DND-41 (cell line): ENCODE measurements around the gene PRSS21.

Source experiments
- ATAC-seq: fragments of 200-7000 bp; cut with Tn5 transposase; 3 replicates; pipeline ENCODE4 v1.9.1; 2021; ENCODE audit warnings: low read depth; ENCODE audit not compliant: insufficient read depth
- DNase-seq: peaks from one replicate; pipeline ENCODE4 v3.0.0-alpha.2; 2020
- H2AFZ ChIP-seq: 2 replicates; pipeline ENCODE4 v1.6.0; 2012; ENCODE audit warnings: low read depth, low read length
- H3K27ac ChIP-seq: 2 replicates; pipeline ENCODE4 v1.5.1; 2012; ENCODE audit warnings: low read length, inconsistent platforms
- H3K27me3 ChIP-seq: fragments of 200-600 bp; sonication (generic); 2 replicates; pipeline ENCODE4 v1.6.0; 2012; ENCODE audit warnings: low read length, mild to moderate bottlenecking, inconsistent platforms; ENCODE audit not compliant: insufficient read depth, poor library complexity
- H3K36me3 ChIP-seq: 2 replicates; pipeline ENCODE4 v1.5.1; 2012; ENCODE audit warnings: low read length, inconsistent platforms; ENCODE audit not compliant: insufficient read depth
- H3K4me1 ChIP-seq: 2 replicates; pipeline ENCODE4 v1.5.1; 2012; ENCODE audit warnings: mild to moderate bottlenecking, low read length; ENCODE audit not compliant: insufficient read depth
- H3K4me2 ChIP-seq: 2 replicates; pipeline ENCODE4 v1.6.0; 2012; ENCODE audit warnings: mild to moderate bottlenecking, moderate library complexity, low read length, inconsistent platforms; ENCODE audit not compliant: insufficient read depth
- H3K4me3 ChIP-seq, 2 experiments: fragments of 200-600 bp in 1 of 2; shearing (Covaris generic) in 1 of 2; 2 replicates each; pipeline ENCODE4 v1.5.1; 2012 to 2016; ENCODE audit warnings: inconsistent platforms in 2 of 2, low read length in 2 of 2, mild to moderate bottlenecking in 2 of 2, low read depth in 1 of 2, moderate library complexity in 1 of 2
- H3K79me2 ChIP-seq: 2 replicates; pipeline ENCODE4 v1.6.0; 2012; ENCODE audit warnings: low read length, inconsistent platforms; ENCODE audit not compliant: insufficient read depth
- H3K9ac ChIP-seq: 2 replicates; pipeline ENCODE4 v1.6.0; 2012; ENCODE audit warnings: low read depth, mild to moderate bottlenecking, inconsistent platforms, low read length, moderate library complexity
- H3K9me3 ChIP-seq: 2 replicates; pipeline ENCODE4 v1.5.1; 2012; ENCODE audit warnings: low read length, moderate library complexity, mild to moderate bottlenecking, inconsistent platforms; ENCODE audit not compliant: insufficient read depth, severe bottlenecking
- H4K20me1 ChIP-seq: 2 replicates; pipeline ENCODE4 v1.6.0; 2012; ENCODE audit warnings: low read length; ENCODE audit not compliant: insufficient read depth
- CTCF ChIP-seq: IDR thresholded peaks from 2 replicates; pipeline ENCODE4 v1.5.1; 2012; ENCODE audit warnings: borderline replicate concordance, low read length, moderate library complexity, mild to moderate bottlenecking; ENCODE audit not compliant: poor library complexity, severe bottlenecking; ENCODE audit errors: extremely low read depth
- EZH2 ChIP-seq: IDR thresholded peaks from 3 replicates; pipeline ENCODE4 v1.6.1; 2012; ENCODE audit warnings: borderline replicate concordance, low read depth, mild to moderate bottlenecking, moderate library complexity, low read length, inconsistent platforms; ENCODE audit not compliant: severe bottlenecking

PRSS21 gene

GRCh38 chr16:2824626-2825025, 7.6 kb downstream of the PRSS21 start:
- no peaks in the 10 kb centered on the region; the same call in 1 of the 2 replicates for H4K20me1 ChIP-seq
- no peak overlapping the region for H2AFZ ChIP-seq
- ATAC-seq: no peak
- H3K4me3 ChIP-seq: no peak overlapping the region
- H3K9ac ChIP-seq: no peak overlapping the region
- H3K27ac ChIP-seq: no peak overlapping the region
- no peaks in the 10 kb centered on the region for H3K9me3 ChIP-seq
- no peaks in the 10 kb centered on the region for H3K36me3 ChIP-seq
- H3K27me3 ChIP-seq: peaks cover 2% of the 10 kb centered on the region
- no peaks in the 10 kb centered on the region for H3K4me1 ChIP-seq
- H3K4me2 ChIP-seq: no peak overlapping the region
- no peaks in the 10 kb centered on the region for H3K79me2 ChIP-seq
- no peak for DNase-seq
- TF ChIP-seq EZH2: no peak
- no peak for TF ChIP-seq CTCF

- no peak for ATAC-seq
- no peak overlapping the region for H3K9ac ChIP-seq
- no peak overlapping the region for H3K4me3 ChIP-seq
- H3K9me3 ChIP-seq: no peaks in the 10 kb centered on the region
- H3K4me1 ChIP-seq: no peaks in the 10 kb centered on the region
- H3K36me3 ChIP-seq: no peaks in the 10 kb centered on the region
- TF ChIP-seq EZH2 (no peak), CTCF (no peak)
- peaks cover 2% of the 10 kb centered on the region for H3K27me3 ChIP-seq
- H3K79me2 ChIP-seq: no peaks in the 10 kb centered on the region
- no peak overlapping the region for H3K4me2 ChIP-seq
- H3K27ac ChIP-seq: no peak overlapping the region
- no peak for DNase-seq
- no peaks in the 10 kb centered on the region; the same call in 1 of the 2 replicates for H4K20me1 ChIP-seq
- no peak overlapping the region for H2AFZ ChIP-seq
These were observed 8.2 kb downstream of the PRSS21 start for GRCh38 chr16:2825049-2825742.

GRCh38 chr16:2825906-2826305, 8.9 kb downstream of the PRSS21 start:
- H3K4me1 ChIP-seq: no peaks in the 10 kb centered on the region
- H3K36me3 ChIP-seq: no peaks in the 10 kb centered on the region
- no peaks in the 10 kb centered on the region for H3K79me2 ChIP-seq
- no peak for ATAC-seq
- peaks cover 2% of the 10 kb centered on the region for H3K27me3 ChIP-seq
- H3K9me3 ChIP-seq: no peaks in the 10 kb centered on the region
- H3K4me2 ChIP-seq: no peak overlapping the region
- no peaks in the 10 kb centered on the region; the same call in 1 of the 2 replicates for H4K20me1 ChIP-seq
- H2AFZ ChIP-seq: no peak overlapping the region
- no peak overlapping the region for H3K9ac ChIP-seq
- no peak overlapping the region for H3K27ac ChIP-seq
- no peak overlapping the region for H3K4me3 ChIP-seq
- DNase-seq: no peak
- TF ChIP-seq EZH2: no peak
- TF ChIP-seq CTCF: no peak
